ENCODE data around the gene RNF213. TPM values are rescaled to one million over a fixed set of nuclear protein-coding genes. Genes with fewer than 3 reads are reported as not detected.
"Not testable (repeated sequence)": the region's sequence is repeated elsewhere in the genome, so short reads cannot be mapped to it uniquely, and the experiment has no call there.

The RNF213 gene
- polyA plus RNA-seq, 3 donors: 47.5 to 56.8 (median 50.5) TPM

GRCh38 chr17:80265205-80266068 is 4.8 kb downstream of the RNF213 start:
- no peak for DNase-seq (ENCODE audit: low read depth in 3 of 3, low spot score in 2 of 3)

GRCh38 chr17:80267391-80267790 is 6.7 kb downstream of the RNF213 start:
- DNase-seq (ENCODE audit: low read depth in 3 of 3, low spot score in 2 of 3): no peak

GRCh38 chr17:80268427-80268826 is 7.8 kb downstream of the RNF213 start:
- no peak for DNase-seq (ENCODE audit: low read depth in 3 of 3, low spot score in 2 of 3)

- no peak for DNase-seq (ENCODE audit: low read depth in 3 of 3, low spot score in 2 of 3)
Measured at GRCh38 chr17:80269405-80269807, 8.8 kb downstream of the RNF213 start.

- DNase-seq (ENCODE audit: low read depth in 3 of 3, low spot score in 2 of 3): no peak
Measured at GRCh38 chr17:80270104-80270503, 9.5 kb downstream of the RNF213 start.

GRCh38 chr17:80270836-80271235 is 10.2 kb downstream of the RNF213 start:
- DNase-seq (ENCODE audit: low read depth in 3 of 3, low spot score in 2 of 3): no peak

- DNase-seq (ENCODE audit: low read depth in 3 of 3, low spot score in 2 of 3): no peak
Measured at GRCh38 chr17:80272366-80272765, 11.7 kb downstream of the RNF213 start.

- DNase-seq (ENCODE audit: low read depth in 3 of 3, low spot score in 2 of 3): no peak
Measured at GRCh38 chr17:80274331-80274730, 13.7 kb downstream of the RNF213 start.

- DNase-seq (ENCODE audit: low read depth in 3 of 3, low spot score in 2 of 3): no peak
Measured at GRCh38 chr17:80274871-80275449, 14.3 kb downstream of the RNF213 start.

GRCh38 chr17:80275857-80276256 is 15.2 kb downstream of the RNF213 start:
- DNase-seq (ENCODE audit: low read depth in 3 of 3, low spot score in 2 of 3): not testable (repeated sequence)

GRCh38 chr17:80277751-80278671 is 17.4 kb downstream of the RNF213 start:
- DNase-seq (ENCODE audit: low read depth in 3 of 3, low spot score in 2 of 3): no peak

GRCh38 chr17:80279895-80280294 is 19.2 kb downstream of the RNF213 start:
- no peak for DNase-seq (ENCODE audit: low read depth in 3 of 3, low spot score in 2 of 3)

GRCh38 chr17:80281516-80281915 is 20.9 kb downstream of the RNF213 start:
- no peak for DNase-seq (ENCODE audit: low read depth in 3 of 3, low spot score in 2 of 3)

- DNase-seq (ENCODE audit: low read depth in 3 of 3, low spot score in 2 of 3): no peak
Measured at GRCh38 chr17:80283116-80283852, 22.6 kb downstream of the RNF213 start.

GRCh38 chr17:80284631-80285030 is 24.0 kb downstream of the RNF213 start:
- no peak for DNase-seq (ENCODE audit: low read depth in 3 of 3, low spot score in 2 of 3)

- DNase-seq (ENCODE audit: low read depth in 3 of 3, low spot score in 2 of 3): no peak
Measured at GRCh38 chr17:80285237-80285920, 24.7 kb downstream of the RNF213 start.

GRCh38 chr17:80286638-80286960 is 25.9 kb downstream of the RNF213 start:
- no peak for DNase-seq (ENCODE audit: low read depth in 3 of 3, low spot score in 2 of 3)

GRCh38 chr17:80287038-80287437 is 26.4 kb downstream of the RNF213 start:
- DNase-seq (ENCODE audit: low read depth in 3 of 3, low spot score in 2 of 3): no peak

GRCh38 chr17:80287806-80288567 is 27.3 kb downstream of the RNF213 start:
- DNase-seq (ENCODE audit: low read depth in 3 of 3, low spot score in 2 of 3): no peak

Data from right renal cortex interstitium (tissue), 3 donors.